IMR-90 (cell line): ENCODE results near the gene SPINK4. TPM values are rescaled to one million over a fixed set of nuclear protein-coding genes. Genes with fewer than 3 reads are reported as not detected.

ENCODE experiments used
- ATAC-seq: fragments of 200-7000 bp; cut with Tn5 transposase; 2 replicates; pipeline ENCODE4 v1.9.1; 2020; ENCODE audit warnings: low read depth, mild to moderate bottlenecking, moderate library complexity
- BruUV-seq: library from RNA; stranded (reverse); fragments of 400-500 nt; replicated peaks from 2 replicates; lab custom pipeline; 2021; lab: Mats Ljungman, UMichigan
- CTCF ChIA-PET: fragments of 300-600 bp; formaldehyde crosslinking; extraction: SDS; loops from one replicate; lab custom pipeline; 2021; ENCODE audit warnings: antibody characterized with exemption; lab: Yijun Ruan, JAX
- POLR2A ChIA-PET: fragments of 300-600 bp; sonication (Branson Sonifier 250); formaldehyde crosslinking; loops from one replicate; lab custom pipeline; 2022; ENCODE audit warnings: antibody characterized with exemption; ENCODE audit not compliant: unreplicated experiment; lab: Charles Lee
- DNase-seq: peaks from one replicate; pipeline ENCODE4 v3.0.0; 2013
- H2AFZ ChIP-seq: replicated peaks from 2 replicates; pipeline ENCODE3; 2013; ENCODE audit warnings: low read length, mild to moderate bottlenecking; ENCODE audit not compliant: poor library complexity
- H2AK5ac ChIP-seq: 2 replicates; pipeline ENCODE4 v1.6.1; 2013; ENCODE audit warnings: low read depth, low read length, inconsistent platforms
- H2AK9ac ChIP-seq: replicated peaks from 2 replicates; pipeline ENCODE3; 2013; ENCODE audit warnings: mild to moderate bottlenecking, low read depth, low read length, moderate library complexity; ENCODE audit not compliant: poor library complexity
- H2BK120ac ChIP-seq: 2 replicates; pipeline ENCODE4 v1.6.1; 2013; ENCODE audit warnings: low read depth, low read length, inconsistent platforms
- H2BK15ac ChIP-seq: 3 replicates; pipeline ENCODE4 v1.6.1; 2013; ENCODE audit warnings: low read depth, low read length, inconsistent platforms
- H2BK20ac ChIP-seq: 2 replicates; pipeline ENCODE4 v1.6.1; 2013; ENCODE audit warnings: low read depth, mild to moderate bottlenecking, inconsistent platforms, low read length, moderate library complexity
- H2BK5ac ChIP-seq: 2 replicates; pipeline ENCODE4 v1.6.1; 2013; ENCODE audit warnings: mild to moderate bottlenecking, low read depth, low read length, inconsistent platforms; ENCODE audit not compliant: poor library complexity, severe bottlenecking
- H3K14ac ChIP-seq: replicated peaks from 2 replicates; pipeline ENCODE4 v1.6.1; 2013; ENCODE audit warnings: low read depth, low read length, inconsistent platforms
- H3K18ac ChIP-seq: 2 replicates; pipeline ENCODE4 v1.6.1; 2013; ENCODE audit warnings: low read depth, low read length, control low read depth
- H3K23ac ChIP-seq: 2 replicates; pipeline ENCODE4 v1.6.1; 2013; ENCODE audit warnings: low read depth, low read length, inconsistent platforms
- H3K27ac ChIP-seq: 2 replicates; pipeline ENCODE4 v1.5.1; 2013; ENCODE audit warnings: mild to moderate bottlenecking, control low read depth, low read length; ENCODE audit not compliant: insufficient read depth
- H3K27me3 ChIP-seq: 2 replicates; pipeline ENCODE4 v1.6.1; 2013; ENCODE audit warnings: low read length; ENCODE audit not compliant: control insufficient read depth, insufficient read depth
- H3K36me3 ChIP-seq: 2 replicates; pipeline ENCODE4 v1.6.1; 2013; ENCODE audit warnings: low read length, mixed read lengths; ENCODE audit not compliant: control insufficient read depth, insufficient read depth
- H3K4ac ChIP-seq: 2 replicates; pipeline ENCODE4 v1.6.1; 2013; ENCODE audit warnings: low read depth, low read length, inconsistent platforms
- H3K4me1 ChIP-seq: 2 replicates; pipeline ENCODE4 v1.6.1; 2013; ENCODE audit warnings: low read length, mixed read lengths; ENCODE audit not compliant: control insufficient read depth, insufficient read depth
- H3K4me2 ChIP-seq: 2 replicates; pipeline ENCODE4 v1.6.1; 2013; ENCODE audit warnings: low read depth, mild to moderate bottlenecking, control low read depth, low read length, moderate library complexity
- H3K4me3 ChIP-seq: 2 replicates; pipeline ENCODE4 v1.5.1; 2013; ENCODE audit warnings: low read depth, mild to moderate bottlenecking, control low read depth, low read length, moderate library complexity; ENCODE audit not compliant: insufficient read depth
- H3K56ac ChIP-seq: 2 replicates; pipeline ENCODE4 v1.6.1; 2013; ENCODE audit warnings: low read length, inconsistent platforms; ENCODE audit not compliant: insufficient read depth; ENCODE audit errors: extremely low read depth
- H3K79me1 ChIP-seq, 2 experiments: 2 replicates each; pipeline ENCODE4 v1.6.1; 2013; ENCODE audit warnings: low read length in 2 of 2, inconsistent platforms in 1 of 2, low read depth in 1 of 2
- H3K9ac ChIP-seq: 2 replicates; pipeline ENCODE4 v1.6.1; 2013; ENCODE audit warnings: low read depth, low read length, control low read depth
- H3K9me1 ChIP-seq: 2 replicates; pipeline ENCODE4 v1.6.1; 2013; ENCODE audit warnings: low read length, inconsistent platforms; ENCODE audit not compliant: insufficient read depth
- H3K9me3 ChIP-seq: 2 replicates; pipeline ENCODE4 v1.6.1; 2013; ENCODE audit warnings: low read length; ENCODE audit not compliant: control insufficient read depth, insufficient read depth
- H4K20me1 ChIP-seq: 2 replicates; pipeline ENCODE4 v1.6.1; 2013; ENCODE audit warnings: low read length, inconsistent platforms; ENCODE audit not compliant: insufficient read depth
- H4K5ac ChIP-seq: 2 replicates; pipeline ENCODE4 v1.6.1; 2013; ENCODE audit warnings: mild to moderate bottlenecking, low read depth, low read length, control low read depth
- H4K8ac ChIP-seq, 2 experiments: 2 replicates each; pipeline ENCODE4 v1.6.1; 2013; ENCODE audit warnings: low read depth in 2 of 2, low read length in 2 of 2, control low read depth in 1 of 2, inconsistent platforms in 1 of 2
- H4K91ac ChIP-seq: 2 replicates; pipeline ENCODE4 v1.6.1; 2013; ENCODE audit warnings: low read depth, low read length, inconsistent platforms; ENCODE audit not compliant: insufficient read depth
- CEBPB ChIP-seq: IDR thresholded peaks from 2 replicates; pipeline ENCODE4 v1.6.1; 2012; ENCODE audit warnings: low read depth, low read length, improper control_type of control experiment
- CHD1 ChIP-seq: IDR thresholded peaks from 2 replicates; pipeline ENCODE4 v1.6.1; 2012; ENCODE audit warnings: low read depth, low read length, improper control_type of control experiment
- CTCF ChIP-seq: conservative IDR thresholded peaks from 2 replicates; pipeline ENCODE4 v1.5.1; 2012; ENCODE audit warnings: mild to moderate bottlenecking, low read depth, low read length, improper control_type of control experiment
- MAFK ChIP-seq: IDR thresholded peaks from 2 replicates; pipeline ENCODE4 v1.6.1; 2012; ENCODE audit warnings: low read depth, low read length, improper control_type of control experiment
- MAZ ChIP-seq: IDR thresholded peaks from 2 replicates; pipeline ENCODE4 v1.6.1; 2012; ENCODE audit warnings: low read depth, mild to moderate bottlenecking, low read length, improper control_type of control experiment, moderate library complexity, borderline replicate concordance
- MXI1 ChIP-seq: IDR thresholded peaks from 2 replicates; pipeline ENCODE4 v1.6.1; 2012; ENCODE audit warnings: low read depth, mild to moderate bottlenecking, low read length, moderate library complexity, borderline replicate concordance
- NFE2L2 ChIP-seq: fragments of 150-350 bp; IDR thresholded peaks from 2 replicates; pipeline ENCODE4 v1.6.1; 2016; ENCODE audit warnings: low read depth, mild to moderate bottlenecking, low read length
- POLR2A ChIP-seq: IDR thresholded peaks from 2 replicates; pipeline ENCODE4 v1.6.1; 2012; ENCODE audit warnings: mild to moderate bottlenecking, low read depth, low read length
- RAD21 ChIP-seq: IDR thresholded peaks from 2 replicates; pipeline ENCODE4 v1.6.1; 2012; ENCODE audit warnings: low read length, improper control_type of control experiment
- RCOR1 ChIP-seq: IDR thresholded peaks from 2 replicates; pipeline ENCODE4 v1.6.1; 2012; ENCODE audit warnings: mild to moderate bottlenecking, low read length, improper control_type of control experiment; ENCODE audit not compliant: insufficient replicate concordance
- RFX5 ChIP-seq: IDR thresholded peaks from 2 replicates; pipeline ENCODE4 v1.8.0; 2012; ENCODE audit warnings: low read depth, mild to moderate bottlenecking, low read length, moderate library complexity
- SMC3 ChIP-seq: fragments of 150-350 bp; IDR thresholded peaks from 2 replicates; pipeline ENCODE4 v1.6.1; 2016; ENCODE audit warnings: low read depth, mild to moderate bottlenecking, antibody characterized with exemption, low read length, moderate library complexity
- USF2 ChIP-seq: fragments of 150-350 bp; IDR thresholded peaks from 2 replicates; pipeline ENCODE4 v1.6.1; 2017; ENCODE audit warnings: mild to moderate bottlenecking, antibody characterized with exemption, low read length, low read depth
- WGBS, 2 experiments: methylation state at CpG; one replicate each; pipeline versions ENCODE4 v1.1.5 to v1.1.7; 2013; ENCODE audit warnings: missing lambda C conversion rate in 2 of 2; ENCODE audit not compliant: insufficient read length in 1 of 2; ENCODE audit errors: extremely low coverage in 2 of 2; 5-methylcytosine and 5-hydroxymethylcytosine counted together
- dilution Hi-C: fragments of 300-500 bp; cut with HindIII; formaldehyde crosslinking; loops from one replicate; pipeline ENCODE4 v1.14.3; 2018; ENCODE audit warnings: low sequenced_read_pairs; ENCODE audit not compliant: unreplicated experiment
- in situ Hi-C: fragments of 300-500 bp; cut with MboI; formaldehyde crosslinking; loops from 3 replicates; pipeline ENCODE4 v1.14.3; 2019; ENCODE audit warnings: low sequenced_read_pairs, inconsistent platforms, mixed read lengths
- intact Hi-C: fragments of 100-400 bp; cut with micrococcal nuclease; formaldehyde crosslinking; loops from 2 replicates; pipeline ENCODE4 v1.10.0; 2022
- polyA plus RNA-seq, 3 experiments: library from polyadenylated mRNA; depleted of rRNA; stranded (reverse); fragments of >200 nt; gene quantifications; 2 replicates each; pipeline ENCODE4 v1.2.3, GENCODE V29; 2012; ENCODE audit warnings: low replicate concordance in 1 of 3
- total RNA-seq: library from RNA; depleted of rRNA; stranded (reverse); fragments of >200 nt; gene quantifications from 2 replicates; pipeline ENCODE4 v1.2.3, GENCODE V29; 2012
- TF ChIP-seq, protein P1 (sequence below): fragments of 150-350 bp; IDR thresholded peaks from 2 replicates; pipeline ENCODE4 v1.6.1; 2016; ENCODE audit warnings: low read depth, mild to moderate bottlenecking, low read length, moderate library complexity, borderline replicate concordance

The SPINK4 gene
- total and polyA plus RNA-seq, 2 of the 4 experiments (the other 2 are of a cell fraction): not detected

DNA sequence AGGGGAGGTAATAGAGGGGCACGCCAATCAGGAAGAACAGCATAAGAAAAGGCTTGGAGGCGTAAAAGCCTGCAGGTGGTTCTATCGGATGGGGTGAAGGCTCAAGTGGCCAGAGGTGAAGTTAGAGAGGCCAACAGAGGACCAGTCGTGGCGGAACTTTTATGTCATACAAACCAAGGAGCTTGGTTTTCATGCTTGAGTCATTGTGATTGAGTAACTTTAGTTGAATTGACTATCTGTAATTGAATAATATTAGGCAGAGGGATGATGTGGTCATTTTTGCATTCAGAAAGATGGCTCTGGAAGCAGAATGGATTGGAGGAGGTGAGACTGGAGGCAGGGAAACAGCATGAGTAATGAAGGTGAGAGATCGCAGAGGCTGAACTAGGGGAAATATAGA lies 7.2 kb upstream of the SPINK4 start:
- DNase-seq: no peak
- dilution Hi-C loops: no loop called here
- CTCF ChIA-PET: no interaction called here

More for the DNA sequence above, 7.2 kb upstream of the SPINK4 start:
- Histone ChIP-seq H3K4me2 (no peak overlapping the region), H2BK5ac (peak overlapping the region; percentile 98), H3K36me3 (no peaks in the 10 kb centered on the region), H3K4ac (peak overlapping the region; percentile 92), H2BK15ac (peak overlapping the region; percentile 92), H3K79me1 (peaks cover 0 to 3% of the 10 kb centered on the region in 2 experiments; a peak in 1 of 4 replicates), H3K27ac (no peak overlapping the region), H4K5ac (no peak overlapping the region; the same call in 1 of the 2 replicates), H3K27me3 (no peaks in the 10 kb centered on the region), H2AK5ac (peak overlapping the region; percentile 73), H3K4me1 (peaks cover 18% of the 10 kb centered on the region), H3K4me3 (no peak overlapping the region), H2AK9ac (no peak overlapping the region), H4K8ac (peak overlapping the region; percentile 51 to 89; a peak in 2 of 4 replicates), H3K9ac (no peak overlapping the region), H3K9me1 (peaks cover 29% of the 10 kb centered on the region), H2AFZ (no peak overlapping the region), H3K18ac (peak overlapping the region; percentile 58; the same call in 1 of the 2 replicates), H2BK20ac (peak overlapping the region; percentile 79), H2BK120ac (peak overlapping the region; percentile 89), H3K56ac (no peak overlapping the region), H4K20me1 (no peaks in the 10 kb centered on the region), H3K9me3 (no peaks in the 10 kb centered on the region), H3K23ac (no peak overlapping the region), H3K14ac (peak overlapping the region; percentile 92), H4K91ac (peak overlapping the region; percentile 89)
- TF ChIP-seq CHD1 (no peak), POLR2A (no peak), CTCF (no peak), RFX5 (no peak), RCOR1 (no peak), MAZ (no peak), RAD21 (no peak), MXI1 (no peak), CEBPB (no peak), USF2 (no peak), MAFK (no peak), SMC3 (no peak), NFE2L2 (no peak)
- TF ChIP-seq, protein P1, sequence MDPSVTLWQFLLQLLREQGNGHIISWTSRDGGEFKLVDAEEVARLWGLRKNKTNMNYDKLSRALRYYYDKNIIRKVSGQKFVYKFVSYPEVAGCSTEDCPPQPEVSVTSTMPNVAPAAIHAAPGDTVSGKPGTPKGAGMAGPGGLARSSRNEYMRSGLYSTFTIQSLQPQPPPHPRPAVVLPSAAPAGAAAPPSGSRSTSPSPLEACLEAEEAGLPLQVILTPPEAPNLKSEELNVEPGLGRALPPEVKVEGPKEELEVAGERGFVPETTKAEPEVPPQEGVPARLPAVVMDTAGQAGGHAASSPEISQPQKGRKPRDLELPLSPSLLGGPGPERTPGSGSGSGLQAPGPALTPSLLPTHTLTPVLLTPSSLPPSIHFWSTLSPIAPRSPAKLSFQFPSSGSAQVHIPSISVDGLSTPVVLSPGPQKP: no peak
- in situ Hi-C loops (no loop called here), intact Hi-C loops (no loop called here)
- WGBS, 2 experiments: 100% methylated on average over 1 of the region's 6 CpGs; no CpG with 5 or more reads in 1 of the 2 experiments
- no TSS peak for BruUV-seq
- POLR2A ChIA-PET: no interaction called here
- ATAC-seq: no peak
